Glutamatergic neuron (in vitro differentiated cells): ENCODE measurements around the gene EVI5L. TPM values are rescaled to one million over a fixed set of nuclear protein-coding genes. Genes with fewer than 3 reads are reported as not detected.

ENCODE experiments used
- DNase-seq: peaks from one replicate; pipeline ENCODE4 v3.0.0; 2022
- H3K27ac Mint-ChIP-seq: one replicate; pipeline ENCODE4 v1.8.0; 2020; ENCODE audit warnings: mild to moderate bottlenecking, mixed read lengths, inconsistent platforms; ENCODE audit not compliant: unreplicated experiment
- H3K27me3 Mint-ChIP-seq: one replicate; pipeline ENCODE4 v1.8.0; 2020; ENCODE audit warnings: mild to moderate bottlenecking, moderate library complexity, mixed read lengths, inconsistent platforms; ENCODE audit not compliant: unreplicated experiment
- H3K36me3 Mint-ChIP-seq: one replicate; pipeline ENCODE4 v1.8.0; 2020; ENCODE audit warnings: mild to moderate bottlenecking, mixed read lengths, inconsistent platforms; ENCODE audit not compliant: unreplicated experiment
- H3K4me1 Mint-ChIP-seq: one replicate; pipeline ENCODE4 v1.8.0; 2020; ENCODE audit warnings: mild to moderate bottlenecking, low read depth, mixed read lengths, inconsistent platforms; ENCODE audit not compliant: unreplicated experiment
- H3K4me3 Mint-ChIP-seq: one replicate; pipeline ENCODE4 v1.8.0; 2020; ENCODE audit warnings: mild to moderate bottlenecking, mixed read lengths, inconsistent platforms; ENCODE audit not compliant: unreplicated experiment
- H3K9me3 Mint-ChIP-seq: one replicate; pipeline ENCODE4 v1.8.0; 2020; ENCODE audit warnings: mild to moderate bottlenecking, moderate library complexity, mixed read lengths, inconsistent platforms; ENCODE audit not compliant: unreplicated experiment
- long read RNA-seq: library from polyadenylated mRNA; unstranded; transcript quantifications from one replicate; pipeline ENCODE4 v2.0.0, GENCODE V29; 2020; ENCODE audit not compliant: unreplicated experiment
- total RNA-seq: library from RNA; stranded (reverse); fragmentation: NEBNext Ultra II Directional; extraction: Animal tissue kit (Norgen Biotek cat#: 25700); gene quantifications from one replicate; pipeline ENCODE4 v1.2.1, GENCODE V29; 2021; ENCODE audit not compliant: unreplicated experiment
- TF ChIP-seq, protein P1 (sequence below): fragments of 200-600 bp; sonication (generic); IDR thresholded peaks from one replicate; pipeline ENCODE4 v1.5.0; 2021; ENCODE audit not compliant: partially characterized antibody, unreplicated experiment

The EVI5L gene
- total RNA-seq = 36.4 TPM
- long read RNA-seq, partial matches to known transcripts = 0 of 2 reads
- long read RNA-seq, other reads (novel, unspliced or antisense) = 2 of 2 reads

DNA sequence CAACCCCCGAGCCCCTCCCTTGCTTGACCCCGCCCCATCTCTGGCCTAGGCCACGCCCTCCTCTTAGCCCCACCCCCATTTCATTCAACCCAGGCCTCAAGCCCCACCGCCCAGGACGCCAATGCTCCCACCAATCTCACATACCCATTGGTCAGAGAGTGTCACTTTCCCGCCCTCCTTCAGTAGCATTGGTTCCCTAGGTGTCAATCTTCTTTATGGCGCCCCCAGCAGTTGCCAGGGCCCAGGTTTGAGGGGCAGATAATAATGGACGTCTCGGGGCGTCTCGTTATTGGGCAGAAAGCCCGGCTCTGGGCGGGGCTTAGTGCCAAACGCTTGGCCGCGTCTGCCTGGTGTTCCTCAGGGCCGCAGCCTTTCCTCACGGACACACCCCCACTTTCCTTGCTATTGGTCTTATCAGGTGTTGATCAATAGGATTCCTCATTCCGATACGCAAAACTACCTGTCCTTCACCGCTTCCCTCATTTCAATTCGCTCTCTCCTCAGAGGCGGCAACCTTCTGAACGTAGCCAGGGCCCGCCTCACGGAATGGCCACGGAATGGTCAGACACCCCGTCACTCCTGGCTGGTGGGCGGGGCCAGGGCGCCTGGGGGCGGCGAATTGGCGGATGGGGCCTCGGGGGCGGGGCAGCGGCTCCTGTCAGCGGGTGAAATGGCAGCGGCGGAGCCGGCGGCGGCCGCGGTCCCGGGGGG, at the start of gene EVI5L:
TSS of gene EVI5L (plus strand) at position 658 of the 711 bp plus-strand sequence. CDS start 16,325 bp downstream, outside the sequence.
- Mint-ChIP-seq H3K9me3 (peaks cover 8% of the 10 kb centered on the region), H3K4me1 (peaks cover 4% of the 10 kb centered on the region), H3K27ac (peak within 1 kb of the TSS; percentile 59), H3K4me3 (peak within 1 kb of the TSS; percentile 90), H3K27me3 (peaks cover 2% of the 10 kb centered on the region), H3K36me3 (no peaks in the 10 kb centered on the region)
- TF ChIP-seq, protein P1, sequence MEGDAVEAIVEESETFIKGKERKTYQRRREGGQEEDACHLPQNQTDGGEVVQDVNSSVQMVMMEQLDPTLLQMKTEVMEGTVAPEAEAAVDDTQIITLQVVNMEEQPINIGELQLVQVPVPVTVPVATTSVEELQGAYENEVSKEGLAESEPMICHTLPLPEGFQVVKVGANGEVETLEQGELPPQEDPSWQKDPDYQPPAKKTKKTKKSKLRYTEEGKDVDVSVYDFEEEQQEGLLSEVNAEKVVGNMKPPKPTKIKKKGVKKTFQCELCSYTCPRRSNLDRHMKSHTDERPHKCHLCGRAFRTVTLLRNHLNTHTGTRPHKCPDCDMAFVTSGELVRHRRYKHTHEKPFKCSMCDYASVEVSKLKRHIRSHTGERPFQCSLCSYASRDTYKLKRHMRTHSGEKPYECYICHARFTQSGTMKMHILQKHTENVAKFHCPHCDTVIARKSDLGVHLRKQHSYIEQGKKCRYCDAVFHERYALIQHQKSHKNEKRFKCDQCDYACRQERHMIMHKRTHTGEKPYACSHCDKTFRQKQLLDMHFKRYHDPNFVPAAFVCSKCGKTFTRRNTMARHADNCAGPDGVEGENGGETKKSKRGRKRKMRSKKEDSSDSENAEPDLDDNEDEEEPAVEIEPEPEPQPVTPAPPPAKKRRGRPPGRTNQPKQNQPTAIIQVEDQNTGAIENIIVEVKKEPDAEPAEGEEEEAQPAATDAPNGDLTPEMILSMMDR = no peak
- DNase-seq = peak; percentile 100

DNA sequence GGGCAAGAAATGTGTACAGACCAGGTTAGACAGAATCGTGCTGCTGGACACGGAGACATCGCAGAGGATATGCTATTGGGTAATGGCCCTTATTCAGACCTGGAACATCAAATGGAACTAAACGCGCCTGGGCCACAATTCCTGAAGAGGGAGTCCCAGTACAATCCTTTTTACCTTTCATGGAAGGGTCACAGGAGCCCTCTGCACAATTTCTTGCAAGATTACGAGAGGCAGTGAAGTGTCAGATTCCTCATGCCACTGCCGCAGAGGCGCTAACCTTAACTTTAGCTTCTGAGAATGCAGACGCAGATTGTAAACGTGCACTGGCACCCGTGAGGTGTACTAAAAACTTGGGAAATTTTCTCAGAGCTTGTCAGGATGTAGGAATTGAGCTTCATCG, 48.9 kb upstream of the EVI5L start:
- Mint-ChIP-seq H3K4me3 (no peak overlapping the region), H3K27me3 (peaks cover 4% of the 10 kb centered on the region), H3K9me3 (peaks cover 2% of the 10 kb centered on the region), H3K36me3 (no peaks in the 10 kb centered on the region), H3K27ac (no peak overlapping the region), H3K4me1 (peaks cover 8% of the 10 kb centered on the region)
- no peak for DNase-seq
- TF ChIP-seq, protein P1 = no peak

DNA sequence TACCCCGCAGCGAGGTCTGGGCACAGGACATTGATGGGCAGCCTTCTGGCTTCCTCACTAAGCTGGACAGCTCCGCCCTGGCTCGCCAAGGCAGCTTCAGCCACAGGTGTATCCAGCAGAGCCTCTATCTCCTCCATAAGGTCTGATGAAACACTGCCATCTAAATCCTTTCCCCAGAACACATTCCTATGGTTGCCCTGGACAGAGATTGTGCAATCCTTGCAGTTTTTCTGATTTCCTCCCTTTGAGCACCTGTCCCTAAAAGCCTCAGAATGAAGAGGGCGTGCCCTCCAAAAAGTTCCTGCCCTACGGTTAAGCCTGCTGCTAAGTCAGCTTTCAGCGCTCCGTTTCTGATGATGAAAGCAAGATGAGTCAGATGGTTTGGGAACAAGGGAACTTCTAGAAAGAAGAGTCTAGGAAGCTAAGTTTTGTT, 46.0 kb upstream of the EVI5L start:
- TF ChIP-seq, protein P1 = no peak
- no peak for DNase-seq
- H3K4me3 Mint-ChIP-seq = no peak overlapping the region
- peaks cover 6% of the 10 kb centered on the region for H3K9me3 Mint-ChIP-seq
- no peaks in the 10 kb centered on the region for H3K4me1 Mint-ChIP-seq
- H3K36me3 Mint-ChIP-seq = no peaks in the 10 kb centered on the region
- H3K27ac Mint-ChIP-seq = no peak overlapping the region
- peaks cover 6% of the 10 kb centered on the region for H3K27me3 Mint-ChIP-seq

DNA sequence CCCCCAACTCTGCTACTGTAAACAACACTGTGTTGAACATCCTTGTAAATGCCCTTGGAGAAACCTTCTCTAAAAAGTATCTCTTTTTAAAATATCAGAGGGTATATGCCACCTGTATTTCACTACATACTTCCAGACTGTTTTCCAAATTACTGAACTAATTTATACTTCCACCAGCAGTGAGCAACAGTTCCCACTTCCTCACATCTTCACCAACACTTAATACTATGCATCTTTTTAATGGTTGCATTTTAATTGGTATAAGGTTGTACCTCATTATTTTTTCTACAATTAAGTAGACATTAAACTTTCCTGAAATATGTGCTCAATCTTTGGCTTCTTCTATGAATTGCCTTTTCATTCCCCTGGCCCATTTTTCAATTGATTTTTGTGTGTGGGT, 45.2 kb upstream of the EVI5L start:
- Mint-ChIP-seq H3K4me3 (no peak overlapping the region), H3K4me1 (no peaks in the 10 kb centered on the region), H3K9me3 (peaks cover 6% of the 10 kb centered on the region), H3K27ac (no peak overlapping the region), H3K27me3 (peaks cover 8% of the 10 kb centered on the region), H3K36me3 (no peaks in the 10 kb centered on the region)
- DNase-seq = no peak
- TF ChIP-seq, protein P1 = no peak

DNA sequence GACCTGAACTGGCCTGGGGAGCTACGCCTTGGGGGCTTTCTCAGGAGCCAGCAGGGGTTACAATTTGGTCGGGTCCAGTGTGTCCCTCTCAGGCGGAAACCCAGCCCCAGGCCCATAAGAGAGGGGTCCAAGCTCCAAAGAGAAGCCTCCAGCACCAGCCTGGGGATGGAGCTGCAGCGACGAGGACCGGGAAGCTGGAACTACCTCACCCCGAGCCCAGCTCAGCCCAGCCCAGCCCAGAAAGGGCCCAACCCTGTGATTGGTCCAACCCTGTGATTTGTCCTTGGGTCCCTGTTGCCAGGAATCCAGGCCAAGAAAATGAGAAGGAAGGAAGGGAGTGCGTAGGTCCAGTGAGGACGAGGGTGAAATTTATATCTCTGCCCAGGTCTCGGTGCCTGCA, 42.9 kb upstream of the EVI5L start:
- H3K27me3 Mint-ChIP-seq = peaks cover 8% of the 10 kb centered on the region
- peaks cover 1% of the 10 kb centered on the region for H3K36me3 Mint-ChIP-seq
- peak overlapping the region; percentile 64 for H3K4me3 Mint-ChIP-seq
- peaks cover 6% of the 10 kb centered on the region for H3K9me3 Mint-ChIP-seq
- TF ChIP-seq, protein P1 = no peak
- no peak for DNase-seq
- H3K4me1 Mint-ChIP-seq = no peaks in the 10 kb centered on the region
- peak overlapping the region; percentile 17 for H3K27ac Mint-ChIP-seq
